GM10847 (cell line): ENCODE data around the gene DYNC2H1.

ENCODE experiments used
- POLR2A ChIP-seq: IDR thresholded peaks from 2 replicates; pipeline ENCODE4 v1.6.1; 2011; ENCODE audit not compliant: insufficient read length; ENCODE audit errors: extremely low read depth

DYNC2H1 gene

GRCh38 chr11:103108933-103109817 lies at the start of gene DYNC2H1:
Gene DYNC2H1, plus strand, starts transcription at chr11:103109426. Its CDS starts 149 bp downstream, at chr11:103109575.
- TF ChIP-seq POLR2A = no peak

- TF ChIP-seq POLR2A = no peak
These were observed 47.6 kb upstream of the DYNC2H1 start for GRCh38 chr11:103061656-103062055.

GRCh38 chr11:103067118-103067517 lies 42.1 kb upstream of the DYNC2H1 start:
- no peak for TF ChIP-seq POLR2A

- no peak for TF ChIP-seq POLR2A
These were observed 39.9 kb upstream of the DYNC2H1 start for GRCh38 chr11:103069367-103069766.

- no peak for TF ChIP-seq POLR2A
These were observed 39.1 kb upstream of the DYNC2H1 start for GRCh38 chr11:103070142-103070541.

GRCh38 chr11:103071008-103071407 lies 38.2 kb upstream of the DYNC2H1 start:
- no peak for TF ChIP-seq POLR2A

GRCh38 chr11:103076361-103076760 lies 32.9 kb upstream of the DYNC2H1 start:
- TF ChIP-seq POLR2A = no peak

- no peak for TF ChIP-seq POLR2A
These were observed 31.7 kb upstream of the DYNC2H1 start for GRCh38 chr11:103077554-103077953.

GRCh38 chr11:103078710-103079109 lies 30.5 kb upstream of the DYNC2H1 start:
- TF ChIP-seq POLR2A = no peak

- no peak for TF ChIP-seq POLR2A
These were observed 29.4 kb upstream of the DYNC2H1 start for GRCh38 chr11:103079833-103080232.

GRCh38 chr11:103085758-103086365 lies 23.4 kb upstream of the DYNC2H1 start:
- TF ChIP-seq POLR2A = no peak

- TF ChIP-seq POLR2A = no peak
These were observed 22.8 kb upstream of the DYNC2H1 start for GRCh38 chr11:103086461-103086860.

- TF ChIP-seq POLR2A = peak; percentile 34
These were observed 18.0 kb upstream of the DYNC2H1 start for GRCh38 chr11:103091064-103091800.

GRCh38 chr11:103091801-103092524 lies 17.3 kb upstream of the DYNC2H1 start, which contains the start of gene DCUN1D5:
Gene DCUN1D5, minus strand, starts transcription at chr11:103092160. Its CDS starts 288 bp downstream, at chr11:103091872.
- peak; percentile 88 for TF ChIP-seq POLR2A

GRCh38 chr11:103097279-103097678 lies 11.9 kb upstream of the DYNC2H1 start:
- TF ChIP-seq POLR2A = no peak
